Right forelimb (tissue), 1 donor: ENCODE data around the gene CTBP1.

Source experiments
- DNase-seq: peaks from one replicate; pipeline ENCODE4 v3.0.0-alpha.2; 2018

CTBP1 gene

DNA sequence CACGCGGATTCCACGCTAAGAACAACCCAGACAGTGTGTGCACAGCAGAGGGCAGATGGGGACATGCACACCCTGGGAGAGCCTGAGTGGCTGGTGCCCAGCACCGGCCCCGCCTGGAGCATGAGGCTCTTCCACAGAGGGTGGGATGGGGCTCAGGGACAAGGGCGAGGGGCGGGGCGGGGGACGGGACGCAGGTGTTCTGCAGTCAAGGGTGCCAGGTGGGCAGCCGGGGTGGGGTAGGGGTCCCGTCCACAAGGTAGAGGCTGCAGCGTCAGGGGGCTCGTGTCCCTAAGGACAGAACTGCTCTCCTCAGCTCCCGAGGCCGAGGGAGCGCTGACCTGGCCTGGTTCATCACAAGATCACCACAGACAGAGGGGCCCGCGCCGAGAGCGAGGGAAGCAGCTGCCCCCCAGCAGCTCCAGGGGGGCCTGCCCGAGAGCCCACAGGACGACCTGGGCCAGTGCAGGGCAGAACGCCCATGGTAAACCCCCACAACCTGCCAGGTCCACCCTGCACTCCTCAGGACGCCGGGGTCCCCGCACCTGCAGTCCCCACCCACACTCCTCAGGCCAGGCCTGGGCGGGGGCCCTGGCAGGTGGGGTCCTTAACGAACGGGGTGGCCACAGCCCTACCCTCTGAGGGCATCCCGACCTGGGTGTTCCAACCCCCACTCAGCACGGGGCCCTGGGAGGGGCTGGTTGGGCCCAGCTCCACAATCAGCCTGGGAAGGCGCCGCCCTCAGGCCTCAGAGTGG lies 26.7 kb downstream of the CTBP1 start:
- no peak for DNase-seq

DNA sequence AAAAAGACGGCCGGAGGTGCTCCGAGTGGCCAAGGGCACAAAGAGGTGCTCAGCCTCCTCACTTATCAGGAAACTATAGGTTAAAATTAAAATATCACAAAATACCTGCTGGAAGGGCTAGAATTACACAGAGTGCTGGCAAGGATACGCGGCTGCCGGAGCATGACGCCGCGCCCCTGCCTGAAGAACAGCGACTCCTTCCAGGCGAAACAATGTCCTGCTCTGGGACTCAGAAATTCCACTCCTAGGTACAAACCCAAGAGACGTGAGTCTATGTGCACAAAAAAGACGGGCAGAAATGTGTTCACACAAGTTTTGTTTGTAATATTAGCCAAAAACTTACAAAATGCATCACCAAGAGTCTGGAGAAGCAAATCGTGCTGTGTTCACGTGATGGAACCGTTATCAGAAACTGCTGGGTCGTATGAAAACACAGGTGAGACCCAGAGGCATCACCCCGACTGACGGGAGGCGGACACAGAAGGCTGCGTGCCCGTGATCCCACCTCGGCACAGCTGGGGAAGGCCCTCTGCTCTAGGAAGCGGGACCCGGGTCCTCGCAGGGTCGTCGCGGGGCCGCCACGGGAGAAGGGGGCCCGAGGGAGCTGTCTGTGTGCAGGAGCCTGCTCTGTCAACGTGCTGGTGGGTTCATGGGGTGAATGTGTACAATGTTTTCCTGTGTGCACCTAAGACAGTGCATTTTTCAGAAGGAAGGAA lies 27.6 kb downstream of the CTBP1 start:
- DNase-seq: no peak

DNA sequence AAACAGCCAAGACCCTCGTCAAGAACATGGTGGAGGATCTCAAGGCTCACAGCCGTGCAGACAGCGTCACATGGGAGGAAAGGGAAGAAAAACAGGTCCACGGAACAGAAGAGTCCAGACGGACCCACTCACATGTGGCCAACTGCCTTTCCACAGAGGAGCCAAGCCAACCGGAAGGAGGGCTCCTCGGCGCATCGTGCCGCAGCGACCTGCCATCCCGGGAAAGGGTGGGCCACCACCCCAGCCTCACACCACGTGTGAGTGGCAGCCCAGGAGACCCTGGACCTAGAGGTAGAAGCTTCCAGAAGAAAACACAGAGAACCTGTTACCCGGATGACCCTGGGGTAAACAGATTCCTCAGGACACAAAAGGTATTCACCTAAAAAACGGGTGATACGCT lies 28.4 kb downstream of the CTBP1 start:
- DNase-seq: no peak

DNA sequence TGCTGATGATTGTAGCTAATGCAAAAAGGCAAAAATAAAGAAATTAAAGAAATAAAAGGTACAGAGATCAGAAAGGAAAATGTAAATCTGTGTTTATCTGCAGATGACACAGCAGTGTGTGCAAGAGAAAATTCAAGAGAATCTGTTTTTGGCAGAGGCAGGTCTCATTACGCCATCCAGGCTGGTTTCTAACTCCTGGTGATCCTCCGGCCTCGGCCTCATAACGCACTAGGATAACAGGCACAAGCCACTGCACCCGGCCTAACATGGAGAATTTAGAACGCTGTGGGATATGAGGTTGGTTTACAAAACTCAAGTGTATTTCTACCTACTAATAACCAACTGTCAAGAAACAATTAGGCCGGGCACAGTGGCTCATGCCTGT lies 29.4 kb downstream of the CTBP1 start:
- DNase-seq: no peak

DNA sequence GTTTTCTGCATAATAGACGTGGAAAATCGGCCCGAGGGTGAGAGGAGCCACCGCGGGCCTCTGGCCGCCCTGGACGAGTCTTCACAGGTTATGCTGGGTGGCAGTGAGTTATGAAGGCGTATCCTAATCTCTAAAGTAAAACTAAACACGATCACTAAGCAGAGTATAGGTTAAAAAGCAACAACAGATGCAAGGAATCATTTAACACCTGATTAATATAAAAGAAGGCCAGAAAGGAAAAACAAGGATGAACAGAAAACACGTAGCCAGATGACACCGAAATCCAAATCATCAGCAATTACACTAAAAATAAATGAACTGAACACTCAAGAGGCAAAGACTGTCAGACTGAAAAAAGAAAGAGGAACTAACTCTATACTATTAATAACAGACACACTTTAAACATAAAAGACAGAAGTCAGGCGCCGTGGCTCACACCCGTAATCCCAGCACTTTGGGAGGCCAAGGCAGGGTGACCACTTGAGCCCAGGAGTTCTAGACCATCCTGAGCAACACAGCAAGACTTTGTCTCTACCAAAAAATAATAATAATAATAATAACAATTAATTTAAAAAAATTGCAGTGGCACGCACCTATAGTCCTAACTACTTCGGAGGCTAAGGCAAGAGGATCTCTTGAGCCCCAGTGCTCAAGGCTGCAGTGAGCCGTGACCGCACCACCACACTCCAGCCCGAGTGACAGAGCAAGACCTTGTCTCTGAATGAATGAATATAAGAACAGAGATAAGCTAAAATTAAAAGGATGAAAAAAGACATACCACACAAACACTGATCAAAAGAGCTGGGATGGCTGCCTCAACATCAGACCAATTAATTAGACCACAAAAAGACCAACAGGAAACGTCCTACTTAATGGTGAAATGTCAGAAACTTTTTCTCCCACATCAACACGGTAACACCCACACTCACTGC lies 30.0 kb downstream of the CTBP1 start:
- no peak for DNase-seq

DNA sequence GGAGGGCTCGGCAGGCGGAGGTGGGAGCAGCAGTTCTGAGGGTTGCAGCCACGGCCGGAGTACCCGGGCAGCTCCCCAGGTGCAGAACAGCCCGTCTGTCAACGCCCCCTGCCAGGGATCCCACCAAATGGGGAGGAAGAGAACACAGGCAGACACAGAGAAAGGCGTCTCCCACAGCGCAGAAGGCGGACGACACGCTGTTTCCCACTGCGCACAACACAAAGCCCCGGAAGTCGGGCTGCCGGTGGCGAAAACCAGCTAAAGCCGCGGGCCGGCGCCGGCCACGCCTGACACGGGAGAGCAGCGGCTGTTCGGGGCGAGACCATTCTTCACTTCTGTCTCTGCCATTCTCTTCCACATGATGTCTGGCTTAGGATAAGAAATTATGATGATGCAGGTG lies 31.6 kb downstream of the CTBP1 start:
- no peak for DNase-seq

DNA sequence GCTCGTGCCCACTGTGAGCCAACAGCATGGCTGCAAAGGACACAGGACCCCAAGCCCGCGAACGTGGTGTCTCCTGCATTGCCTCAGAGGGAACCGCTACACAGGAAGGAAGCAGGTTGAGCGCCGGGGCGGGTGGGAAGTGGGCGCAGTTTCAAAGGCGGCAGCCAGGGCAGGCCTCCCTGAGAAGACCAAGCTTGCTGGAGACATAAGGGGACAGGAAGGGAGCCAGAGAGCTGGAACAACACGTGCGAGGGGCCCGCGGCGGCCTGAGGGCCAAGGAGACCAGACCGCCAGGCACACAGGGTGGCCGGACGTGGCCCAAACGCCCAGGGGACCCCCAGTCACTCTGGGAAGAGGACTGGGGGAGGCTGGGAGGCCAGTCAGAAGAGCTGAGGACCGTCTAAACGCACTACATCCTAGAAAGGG lies 32.0 kb downstream of the CTBP1 start:
- DNase-seq: no peak

DNA sequence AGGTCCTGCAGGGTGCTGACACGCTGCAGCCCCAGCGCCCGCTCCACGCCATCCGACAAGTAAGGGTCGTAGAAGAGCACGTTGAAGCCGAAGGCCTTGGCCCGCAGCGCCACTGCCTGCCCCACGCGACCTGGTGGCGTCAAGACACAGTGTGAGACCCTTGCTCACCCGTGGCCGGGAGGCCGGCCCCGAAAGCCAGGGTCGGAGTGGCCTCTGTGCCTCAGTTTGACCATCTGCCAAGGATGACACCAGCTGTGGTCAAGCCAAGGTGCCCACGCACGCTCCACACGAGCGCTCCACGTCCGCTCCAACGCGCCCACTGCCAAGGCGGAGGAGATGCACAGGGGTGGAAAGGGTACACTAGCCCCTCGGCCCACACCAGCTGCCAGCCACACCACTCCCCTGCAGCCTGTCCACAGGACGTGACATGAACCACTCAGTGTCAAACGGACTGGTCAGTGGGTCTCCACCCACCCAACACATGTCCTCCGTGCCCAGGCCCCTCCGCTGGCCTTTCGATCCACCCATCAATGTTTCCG lies 32.8 kb downstream of the CTBP1 start:
- DNase-seq: no peak

DNA sequence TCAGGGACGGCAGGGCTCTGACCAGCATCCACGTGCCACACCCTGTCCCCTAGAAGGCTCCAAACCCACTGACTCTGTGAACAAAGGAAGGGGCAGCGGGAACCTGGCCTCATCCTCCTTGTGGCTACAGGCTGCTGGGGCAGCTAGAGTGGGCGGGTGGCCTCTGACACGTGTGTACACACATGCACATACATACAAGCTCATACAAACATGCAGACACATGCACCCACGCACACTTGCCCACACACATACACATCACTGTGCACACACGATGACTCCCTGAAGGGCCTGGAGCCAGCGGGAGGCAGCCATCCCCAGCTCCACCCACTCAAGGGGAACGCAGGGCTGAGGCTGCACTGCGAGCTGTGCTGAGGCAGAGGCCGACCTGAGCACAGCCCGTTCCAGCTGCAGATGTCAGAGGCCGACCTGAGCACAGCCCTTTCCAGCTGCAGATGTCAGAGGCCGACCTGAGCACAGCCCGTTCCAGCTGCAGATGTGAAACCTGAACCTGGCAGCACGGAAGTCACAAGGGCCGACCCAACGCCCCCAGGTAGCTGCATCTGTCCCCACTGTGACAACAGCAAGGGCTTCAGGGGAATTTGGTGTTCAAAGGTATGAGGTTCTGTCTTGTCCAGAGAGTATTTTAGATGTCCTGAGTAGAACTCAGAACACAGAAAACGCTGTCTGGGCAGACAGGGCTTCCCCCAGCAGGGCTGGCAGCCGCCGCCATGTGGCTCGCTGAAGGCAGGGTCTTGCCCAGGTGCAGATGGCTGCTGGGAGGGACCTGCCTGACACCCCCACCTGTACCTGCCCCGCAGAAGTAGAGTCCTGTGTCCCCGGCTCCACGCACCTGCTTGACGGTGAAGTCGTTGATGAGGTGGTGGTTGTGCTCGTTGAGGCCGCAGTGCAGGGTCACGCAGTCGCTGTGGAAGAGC lies 33.5 kb downstream of the CTBP1 start:
- DNase-seq: no peak

DNA sequence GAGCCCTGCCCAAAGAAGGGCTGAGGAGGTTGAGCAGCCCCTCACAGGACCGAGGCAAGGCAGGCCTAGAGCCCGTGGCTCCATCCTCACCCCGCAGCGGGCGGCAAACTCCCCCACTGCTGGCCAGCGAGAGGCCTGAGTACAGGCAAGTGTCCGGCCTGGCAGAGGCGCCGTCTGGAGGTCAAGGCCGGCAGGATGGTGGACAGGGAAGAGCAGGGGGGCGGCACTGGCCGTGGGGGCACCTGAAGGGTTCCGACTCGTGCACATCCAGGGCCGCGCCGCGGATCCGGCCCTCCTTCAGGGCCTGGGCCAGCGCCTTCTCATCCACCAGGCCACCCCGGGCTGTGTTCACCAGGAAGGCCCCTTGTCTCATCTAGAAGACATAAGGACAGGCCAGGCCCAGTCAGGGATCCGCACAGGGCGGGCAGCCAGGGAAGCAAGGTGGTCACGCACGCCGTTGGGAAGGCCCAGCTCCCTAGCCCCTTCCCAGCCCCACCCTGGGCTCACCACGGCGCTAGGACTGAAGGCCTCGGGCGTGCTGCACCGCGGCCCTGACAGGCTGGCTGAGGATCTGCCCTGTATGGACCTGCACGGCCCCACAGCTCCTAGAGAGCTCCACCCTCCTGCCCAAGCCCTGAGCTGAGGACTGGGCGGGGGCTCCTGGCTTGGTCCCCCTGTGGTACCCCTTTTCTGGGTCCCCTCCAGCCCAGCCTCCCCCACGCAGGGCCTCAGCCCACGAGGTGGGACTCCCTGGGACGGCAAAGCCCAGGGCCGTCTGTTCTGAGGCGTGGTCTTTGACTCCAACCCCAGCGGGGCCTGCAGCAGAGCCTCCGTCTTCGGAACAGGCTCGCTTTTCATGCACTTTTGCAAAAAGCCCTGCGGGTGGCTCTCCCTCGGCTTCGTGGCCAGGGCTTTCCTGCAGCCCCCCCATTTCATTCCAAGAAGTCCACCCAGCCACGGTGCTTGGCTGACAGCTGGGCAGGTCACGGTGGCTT lies 34.5 kb downstream of the CTBP1 start:
- DNase-seq: no peak

DNA sequence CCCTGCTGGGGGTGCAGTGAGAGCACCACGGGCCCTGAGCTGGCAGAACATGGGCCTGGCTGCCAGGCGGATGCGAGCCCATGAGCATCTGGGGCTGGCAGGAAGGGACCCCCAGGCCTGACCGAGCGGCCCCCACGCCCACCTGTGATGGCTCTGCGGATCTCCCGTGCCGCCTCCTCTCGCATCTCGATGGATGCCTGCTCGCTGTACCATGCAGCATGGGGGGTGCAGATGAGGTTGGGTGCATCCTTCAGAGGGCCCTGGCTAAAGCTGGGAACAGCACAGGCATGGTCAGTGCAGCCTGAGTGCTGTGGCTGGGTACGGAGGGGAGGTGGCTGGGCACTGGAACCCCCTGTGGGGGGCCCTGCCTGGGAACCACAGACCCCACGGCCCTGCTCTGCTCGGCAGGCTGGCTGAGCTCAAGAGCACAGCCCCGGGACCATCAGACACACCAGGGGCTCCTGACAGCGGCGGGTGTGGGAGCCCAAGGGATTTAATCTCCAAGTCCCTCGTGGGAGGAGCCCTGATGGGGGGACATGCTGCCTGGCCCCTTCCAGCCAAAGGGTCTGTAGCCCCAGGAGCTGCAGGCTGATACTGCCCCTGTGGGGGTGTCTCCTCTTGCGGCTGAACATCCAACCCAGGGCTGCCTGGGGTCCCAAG lies 35.5 kb downstream of the CTBP1 start:
- no peak for DNase-seq

DNA sequence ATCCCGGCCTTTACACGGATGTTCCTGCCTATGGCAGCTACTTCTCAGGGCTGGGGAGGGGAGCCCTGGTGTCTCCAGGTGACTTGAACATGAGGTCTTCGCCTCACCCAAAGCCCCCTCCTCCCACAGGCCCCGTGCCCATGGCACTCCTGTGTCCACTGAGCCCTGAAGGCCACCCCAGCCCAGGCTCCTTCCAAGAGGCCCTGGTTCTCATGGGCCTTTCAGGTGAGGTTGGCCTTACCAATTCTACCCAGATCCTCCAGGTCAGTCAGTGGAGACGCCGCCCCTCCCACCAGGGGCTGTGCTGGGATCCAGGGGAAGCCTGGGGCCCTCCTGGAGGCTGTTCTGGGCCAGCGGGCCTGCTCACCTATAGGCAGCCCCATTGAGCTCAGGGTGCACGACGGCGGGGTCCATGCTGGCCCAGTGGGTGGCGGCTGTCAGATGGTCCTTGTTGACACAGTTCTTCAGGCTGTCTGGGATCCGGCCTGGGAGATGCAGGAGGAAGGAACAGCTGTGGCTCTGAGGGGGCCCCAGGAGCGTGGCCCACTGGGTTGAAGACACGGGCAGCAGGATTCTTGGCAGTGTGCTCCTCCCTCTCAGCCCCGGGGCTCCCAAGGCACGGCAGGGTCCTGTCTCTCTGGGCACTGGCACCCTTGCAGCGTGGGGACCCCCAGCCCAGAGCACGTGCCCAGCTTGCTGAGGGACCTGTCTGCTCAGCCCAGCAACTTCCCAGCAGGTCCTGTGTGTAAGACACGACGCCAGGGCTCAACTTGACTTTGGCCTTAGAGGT lies 36.2 kb downstream of the CTBP1 start:
- DNase-seq: no peak

DNA sequence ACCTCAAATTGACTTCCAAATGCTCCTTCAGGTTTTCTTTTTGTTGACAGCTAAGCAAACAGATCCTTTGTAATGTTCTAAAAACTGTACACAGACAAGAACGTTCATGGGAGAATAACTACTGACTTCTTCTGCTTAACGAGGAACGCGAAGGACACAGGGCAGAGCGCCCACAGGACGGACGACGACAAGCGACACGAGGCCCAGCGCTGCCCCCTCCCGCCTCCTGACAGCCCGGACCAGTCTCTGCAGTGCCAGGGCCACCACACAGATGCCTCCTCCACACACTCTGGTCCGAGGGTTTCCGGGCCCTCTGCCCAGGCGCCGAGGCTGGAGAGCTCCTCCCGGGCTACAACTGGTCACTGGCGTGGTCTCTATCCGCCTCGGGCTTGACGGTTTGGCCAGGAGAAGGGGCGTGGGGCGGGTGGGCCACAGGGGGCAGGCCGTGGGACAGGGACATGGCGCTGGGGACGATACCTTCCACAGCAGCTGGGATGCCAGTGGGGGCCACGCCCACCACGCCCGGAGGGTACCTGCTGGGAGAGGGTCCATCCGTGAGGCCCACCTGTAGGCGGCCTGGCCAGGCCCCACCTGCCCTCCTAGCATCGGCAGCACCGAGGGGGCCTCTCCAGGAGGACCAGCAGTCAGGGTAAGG lies 36.9 kb downstream of the CTBP1 start:
- DNase-seq: no peak

DNA sequence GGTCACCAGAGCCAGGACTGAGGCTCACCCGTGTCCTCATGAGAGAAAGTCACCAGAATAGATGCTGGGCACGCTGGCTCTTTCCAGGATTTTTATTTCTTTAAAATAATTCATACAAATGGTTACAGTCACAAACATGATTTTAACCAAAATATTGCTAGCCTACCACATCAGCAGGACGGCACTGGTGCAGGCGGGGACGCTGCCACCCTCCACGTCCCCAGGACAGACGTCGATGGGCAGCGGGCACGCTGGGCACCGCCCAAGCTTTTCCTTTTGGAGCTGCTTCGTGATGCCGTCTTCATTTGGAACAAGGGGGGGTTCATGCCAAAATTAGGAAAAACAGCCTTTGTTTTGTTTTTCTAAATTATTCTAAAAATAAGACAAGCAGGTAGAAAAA lies 37.6 kb downstream of the CTBP1 start:
- DNase-seq: no peak

DNA sequence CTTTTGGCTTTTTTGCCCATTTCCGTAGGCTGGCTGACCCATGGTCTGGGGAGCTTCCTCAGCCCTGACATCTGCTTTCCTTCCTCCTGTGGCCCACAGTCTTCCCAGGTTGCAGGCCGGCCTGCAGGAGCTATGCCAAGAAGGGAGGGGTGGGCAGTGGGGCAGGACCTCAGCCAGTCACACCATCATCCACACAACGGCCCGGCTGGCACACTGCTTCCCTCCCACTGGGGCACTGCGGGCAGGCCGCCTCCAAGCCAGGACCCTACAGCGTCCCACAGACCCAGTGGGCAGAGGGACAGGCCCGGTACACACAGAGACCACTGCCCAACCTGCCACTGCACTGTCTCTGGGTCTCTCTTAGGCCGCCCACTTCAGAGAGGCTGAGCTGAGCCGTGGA lies 38.0 kb downstream of the CTBP1 start:
- DNase-seq: no peak

DNA sequence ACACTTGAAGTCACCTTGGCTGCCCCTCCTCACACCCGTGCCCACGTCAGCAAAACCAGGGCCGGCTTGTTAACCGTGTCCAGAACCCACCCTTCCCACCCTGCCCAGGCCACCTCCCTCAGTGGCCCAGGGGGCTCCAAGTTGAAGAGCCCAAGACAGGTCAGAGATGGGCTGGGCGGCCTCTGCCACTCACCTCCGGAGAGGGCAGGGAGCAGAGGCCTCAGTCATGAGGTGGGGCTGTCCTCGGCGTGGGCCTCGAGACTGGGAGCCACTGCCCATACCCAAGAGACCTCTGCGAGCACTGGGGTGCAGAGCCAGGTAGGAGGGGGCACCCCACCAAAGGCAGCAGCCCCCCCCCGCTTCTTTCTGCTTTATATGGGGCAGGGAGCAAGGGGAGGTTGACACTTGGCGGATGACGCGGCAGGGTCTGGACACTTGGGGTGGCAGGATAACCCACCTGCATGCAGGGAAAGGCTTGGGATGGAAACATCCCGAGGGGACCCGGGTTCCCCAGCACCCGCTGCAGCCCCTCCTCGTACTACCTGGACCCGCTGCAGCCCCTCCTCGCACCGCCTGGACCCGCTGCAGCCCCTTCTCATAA lies 38.6 kb downstream of the CTBP1 start:
- DNase-seq: no peak

DNA sequence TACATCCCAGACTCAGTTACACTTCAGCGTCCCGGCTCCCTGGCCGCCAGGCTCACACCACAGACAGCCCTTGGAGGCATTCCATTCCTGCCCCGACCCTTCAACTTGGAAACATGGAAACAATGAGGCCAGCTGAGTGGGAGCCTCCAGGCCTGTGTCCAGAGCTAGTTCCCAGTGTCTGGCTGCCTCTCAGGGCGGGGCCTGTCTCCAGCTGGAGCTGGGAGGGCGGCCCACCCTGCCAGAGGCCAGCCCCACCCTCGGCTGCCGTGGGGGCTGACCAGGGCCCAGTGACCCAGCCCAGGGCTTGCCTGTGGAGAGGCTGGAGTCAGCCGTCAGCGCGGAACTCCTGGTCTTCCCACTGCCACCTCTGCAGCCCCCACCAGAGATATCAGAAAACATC lies 39.1 kb downstream of the CTBP1 start:
- DNase-seq: peak; percentile 87

DNA sequence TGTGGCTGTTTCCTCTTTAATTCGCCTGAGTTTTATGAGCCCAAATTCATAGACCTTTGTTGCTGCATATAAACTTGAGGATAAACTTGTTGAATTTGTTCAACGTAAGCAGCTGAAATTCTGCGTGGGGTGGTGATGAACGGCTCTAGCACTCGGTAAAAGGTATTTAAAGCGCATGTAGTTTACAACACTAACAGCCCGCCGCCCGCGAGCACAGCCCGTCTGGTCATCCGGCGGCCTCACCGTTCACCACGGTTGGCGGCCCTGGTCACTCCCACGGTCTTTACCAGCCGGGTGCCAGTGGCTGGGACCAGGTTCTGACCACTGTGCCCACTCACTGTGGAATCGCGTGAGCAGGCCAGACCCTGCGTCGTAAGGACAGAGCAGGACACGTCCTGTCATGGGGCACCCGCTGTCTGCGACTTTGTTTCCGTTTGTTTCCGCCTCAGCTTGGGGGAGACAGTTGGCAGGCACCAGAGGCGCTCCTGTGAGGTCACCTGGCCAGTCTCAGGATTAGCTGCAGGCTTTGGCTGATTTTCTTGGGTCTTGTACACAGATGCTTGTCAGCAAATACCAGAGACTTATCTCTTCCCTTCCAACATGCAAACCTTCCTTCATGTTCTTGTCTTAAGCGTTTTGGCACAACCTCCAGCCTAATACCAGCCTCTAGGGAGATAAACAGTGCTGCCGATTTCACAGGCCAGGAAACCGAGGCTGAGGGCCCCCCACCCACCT lies 39.8 kb downstream of the CTBP1 start:
- DNase-seq: peak; percentile 51
